IMR-90 (cell line): ENCODE measurements around the gene CRACR2B. TPM values are rescaled to one million over a fixed set of nuclear protein-coding genes. Genes with fewer than 3 reads are reported as not detected.

Experiments
- ATAC-seq: fragments of 200-7000 bp; cut with Tn5 transposase; 2 replicates; pipeline ENCODE4 v1.9.1; 2020; ENCODE audit warnings: low read depth, mild to moderate bottlenecking, moderate library complexity
- BruUV-seq: library from RNA; stranded (reverse); fragments of 400-500 nt; replicated peaks from 2 replicates; lab custom pipeline; 2021; lab: Mats Ljungman, UMichigan
- CTCF ChIA-PET: fragments of 300-600 bp; formaldehyde crosslinking; extraction: SDS; loops from one replicate; lab custom pipeline; 2021; ENCODE audit warnings: antibody characterized with exemption; lab: Yijun Ruan, JAX
- POLR2A ChIA-PET: fragments of 300-600 bp; sonication (Branson Sonifier 250); formaldehyde crosslinking; loops from one replicate; lab custom pipeline; 2022; ENCODE audit warnings: antibody characterized with exemption; ENCODE audit not compliant: unreplicated experiment; lab: Charles Lee
- DNase-seq: peaks from one replicate; pipeline ENCODE4 v3.0.0; 2013
- H2AFZ ChIP-seq: replicated peaks from 2 replicates; pipeline ENCODE3; 2013; ENCODE audit warnings: low read length, mild to moderate bottlenecking; ENCODE audit not compliant: poor library complexity
- H2AK5ac ChIP-seq: 2 replicates; pipeline ENCODE4 v1.6.1; 2013; ENCODE audit warnings: low read depth, low read length, inconsistent platforms
- H2AK9ac ChIP-seq: replicated peaks from 2 replicates; pipeline ENCODE3; 2013; ENCODE audit warnings: mild to moderate bottlenecking, low read depth, low read length, moderate library complexity; ENCODE audit not compliant: poor library complexity
- H2BK120ac ChIP-seq: 2 replicates; pipeline ENCODE4 v1.6.1; 2013; ENCODE audit warnings: low read depth, low read length, inconsistent platforms
- H2BK15ac ChIP-seq: 3 replicates; pipeline ENCODE4 v1.6.1; 2013; ENCODE audit warnings: low read depth, low read length, inconsistent platforms
- H2BK20ac ChIP-seq: 2 replicates; pipeline ENCODE4 v1.6.1; 2013; ENCODE audit warnings: low read depth, mild to moderate bottlenecking, inconsistent platforms, low read length, moderate library complexity
- H2BK5ac ChIP-seq: 2 replicates; pipeline ENCODE4 v1.6.1; 2013; ENCODE audit warnings: mild to moderate bottlenecking, low read depth, low read length, inconsistent platforms; ENCODE audit not compliant: poor library complexity, severe bottlenecking
- H3K14ac ChIP-seq: replicated peaks from 2 replicates; pipeline ENCODE4 v1.6.1; 2013; ENCODE audit warnings: low read depth, low read length, inconsistent platforms
- H3K18ac ChIP-seq: 2 replicates; pipeline ENCODE4 v1.6.1; 2013; ENCODE audit warnings: low read depth, low read length, control low read depth
- H3K23ac ChIP-seq: 2 replicates; pipeline ENCODE4 v1.6.1; 2013; ENCODE audit warnings: low read depth, low read length, inconsistent platforms
- H3K27ac ChIP-seq: 2 replicates; pipeline ENCODE4 v1.5.1; 2013; ENCODE audit warnings: mild to moderate bottlenecking, control low read depth, low read length; ENCODE audit not compliant: insufficient read depth
- H3K27me3 ChIP-seq: 2 replicates; pipeline ENCODE4 v1.6.1; 2013; ENCODE audit warnings: low read length; ENCODE audit not compliant: control insufficient read depth, insufficient read depth
- H3K36me3 ChIP-seq: 2 replicates; pipeline ENCODE4 v1.6.1; 2013; ENCODE audit warnings: low read length, mixed read lengths; ENCODE audit not compliant: control insufficient read depth, insufficient read depth
- H3K4ac ChIP-seq: 2 replicates; pipeline ENCODE4 v1.6.1; 2013; ENCODE audit warnings: low read depth, low read length, inconsistent platforms
- H3K4me1 ChIP-seq: 2 replicates; pipeline ENCODE4 v1.6.1; 2013; ENCODE audit warnings: low read length, mixed read lengths; ENCODE audit not compliant: control insufficient read depth, insufficient read depth
- H3K4me2 ChIP-seq: 2 replicates; pipeline ENCODE4 v1.6.1; 2013; ENCODE audit warnings: low read depth, mild to moderate bottlenecking, control low read depth, low read length, moderate library complexity
- H3K4me3 ChIP-seq: 2 replicates; pipeline ENCODE4 v1.5.1; 2013; ENCODE audit warnings: low read depth, mild to moderate bottlenecking, control low read depth, low read length, moderate library complexity; ENCODE audit not compliant: insufficient read depth
- H3K56ac ChIP-seq: 2 replicates; pipeline ENCODE4 v1.6.1; 2013; ENCODE audit warnings: low read length, inconsistent platforms; ENCODE audit not compliant: insufficient read depth; ENCODE audit errors: extremely low read depth
- H3K79me1 ChIP-seq, 2 experiments: 2 replicates each; pipeline ENCODE4 v1.6.1; 2013; ENCODE audit warnings: low read length in 2 of 2, inconsistent platforms in 1 of 2, low read depth in 1 of 2
- H3K9ac ChIP-seq: 2 replicates; pipeline ENCODE4 v1.6.1; 2013; ENCODE audit warnings: low read depth, low read length, control low read depth
- H3K9me1 ChIP-seq: 2 replicates; pipeline ENCODE4 v1.6.1; 2013; ENCODE audit warnings: low read length, inconsistent platforms; ENCODE audit not compliant: insufficient read depth
- H3K9me3 ChIP-seq: 2 replicates; pipeline ENCODE4 v1.6.1; 2013; ENCODE audit warnings: low read length; ENCODE audit not compliant: control insufficient read depth, insufficient read depth
- H4K20me1 ChIP-seq: 2 replicates; pipeline ENCODE4 v1.6.1; 2013; ENCODE audit warnings: low read length, inconsistent platforms; ENCODE audit not compliant: insufficient read depth
- H4K5ac ChIP-seq: 2 replicates; pipeline ENCODE4 v1.6.1; 2013; ENCODE audit warnings: mild to moderate bottlenecking, low read depth, low read length, control low read depth
- H4K8ac ChIP-seq, 2 experiments: 2 replicates each; pipeline ENCODE4 v1.6.1; 2013; ENCODE audit warnings: low read depth in 2 of 2, low read length in 2 of 2, control low read depth in 1 of 2, inconsistent platforms in 1 of 2
- H4K91ac ChIP-seq: 2 replicates; pipeline ENCODE4 v1.6.1; 2013; ENCODE audit warnings: low read depth, low read length, inconsistent platforms; ENCODE audit not compliant: insufficient read depth
- BHLHE40 ChIP-seq: fragments of 150-350 bp; IDR thresholded peaks from 2 replicates; pipeline ENCODE4 v1.6.1; 2016; ENCODE audit warnings: mild to moderate bottlenecking, low read depth, low read length
- MAZ ChIP-seq: IDR thresholded peaks from 2 replicates; pipeline ENCODE4 v1.6.1; 2012; ENCODE audit warnings: low read depth, mild to moderate bottlenecking, low read length, improper control_type of control experiment, moderate library complexity, borderline replicate concordance
- MXI1 ChIP-seq: IDR thresholded peaks from 2 replicates; pipeline ENCODE4 v1.6.1; 2012; ENCODE audit warnings: low read depth, mild to moderate bottlenecking, low read length, moderate library complexity, borderline replicate concordance
- RAD21 ChIP-seq: IDR thresholded peaks from 2 replicates; pipeline ENCODE4 v1.6.1; 2012; ENCODE audit warnings: low read length, improper control_type of control experiment
- RCOR1 ChIP-seq: IDR thresholded peaks from 2 replicates; pipeline ENCODE4 v1.6.1; 2012; ENCODE audit warnings: mild to moderate bottlenecking, low read length, improper control_type of control experiment; ENCODE audit not compliant: insufficient replicate concordance
- WGBS, 2 experiments: methylation state at CpG; one replicate each; pipeline versions ENCODE4 v1.1.5 to v1.1.7; 2013; ENCODE audit warnings: missing lambda C conversion rate in 2 of 2; ENCODE audit not compliant: insufficient read length in 1 of 2; ENCODE audit errors: extremely low coverage in 2 of 2; 5-methylcytosine and 5-hydroxymethylcytosine counted together
- dilution Hi-C: fragments of 300-500 bp; cut with HindIII; formaldehyde crosslinking; loops from one replicate; pipeline ENCODE4 v1.14.3; 2018; ENCODE audit warnings: low sequenced_read_pairs; ENCODE audit not compliant: unreplicated experiment
- in situ Hi-C: fragments of 300-500 bp; cut with MboI; formaldehyde crosslinking; loops from 3 replicates; pipeline ENCODE4 v1.14.3; 2019; ENCODE audit warnings: low sequenced_read_pairs, inconsistent platforms, mixed read lengths
- intact Hi-C: fragments of 100-400 bp; cut with micrococcal nuclease; formaldehyde crosslinking; loops from 2 replicates; pipeline ENCODE4 v1.10.0; 2022
- polyA plus RNA-seq, 3 experiments: library from polyadenylated mRNA; depleted of rRNA; stranded (reverse); fragments of >200 nt; gene quantifications; 2 replicates each; pipeline ENCODE4 v1.2.3, GENCODE V29; 2012; ENCODE audit warnings: low replicate concordance in 1 of 3
- total RNA-seq: library from RNA; depleted of rRNA; stranded (reverse); fragments of >200 nt; gene quantifications from 2 replicates; pipeline ENCODE4 v1.2.3, GENCODE V29; 2012
- TF ChIP-seq, protein P1 (sequence below): fragments of 150-350 bp; IDR thresholded peaks from 2 replicates; pipeline ENCODE4 v1.6.1; 2016; ENCODE audit warnings: low read depth, mild to moderate bottlenecking, low read length, moderate library complexity, borderline replicate concordance

Gene CRACR2B
- total and polyA plus RNA-seq, 2 of the 4 experiments (the other 2 are of a cell fraction) = 0.54 to 2.5 TPM

DNA sequence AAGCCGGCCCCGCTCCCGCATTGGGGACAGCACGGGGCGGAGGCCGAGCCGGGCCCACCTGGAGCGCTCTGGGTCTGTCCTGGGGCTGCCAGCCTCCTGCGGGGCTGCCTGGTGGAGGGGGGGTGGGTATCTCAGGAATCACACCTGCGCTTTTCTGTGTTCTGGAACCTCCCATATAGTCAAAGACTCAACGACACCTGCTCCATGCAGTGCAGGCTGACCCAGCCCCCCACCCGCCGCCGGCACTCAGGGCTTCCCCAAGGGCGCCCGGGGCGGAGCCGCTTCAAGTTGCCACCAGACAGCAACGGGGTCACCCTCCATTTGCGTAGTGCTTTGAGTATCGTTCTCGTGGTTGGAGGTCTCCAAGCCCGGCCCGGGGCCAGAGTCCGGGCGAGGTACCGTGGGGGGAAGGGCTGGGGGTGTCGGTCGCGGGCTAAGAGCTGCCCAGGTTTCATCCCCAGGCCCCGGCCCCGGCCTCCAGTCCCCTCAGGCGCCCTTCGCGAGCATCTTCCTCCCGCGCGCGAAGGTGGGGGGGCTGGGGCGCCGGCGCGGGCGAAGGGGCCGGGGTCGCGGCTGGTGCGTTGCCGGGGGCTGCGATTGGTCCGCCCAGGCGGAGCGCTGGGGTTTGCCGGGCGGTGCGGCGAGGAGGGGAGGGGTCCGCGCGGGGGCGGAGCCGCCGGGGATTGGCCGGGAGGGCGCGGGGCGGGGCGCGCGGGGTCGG lies 21.5 kb downstream of the CRACR2B start:
- Histone ChIP-seq H3K4me1 (peaks cover 38% of the 10 kb centered on the region), H3K4me3 (peak overlapping the region; percentile 53), H3K9me3 (no peaks in the 10 kb centered on the region), H4K5ac (no peak overlapping the region), H2BK5ac (no peak overlapping the region), H2BK15ac (no peak overlapping the region), H2BK120ac (no peak overlapping the region), H3K23ac (no peak overlapping the region), H3K14ac (no peak overlapping the region), H3K9ac (peak overlapping the region; percentile 21; the same call in 1 of the 2 replicates), H3K27ac (no peak overlapping the region), H2AFZ (peak overlapping the region; percentile 47), H2AK9ac (peak overlapping the region; percentile 91), H3K18ac (no peak overlapping the region), H2BK20ac (no peak overlapping the region), H4K20me1 (peaks cover 52% of the 10 kb centered on the region), H3K56ac (no peak overlapping the region), H3K4me2 (peak overlapping the region; percentile 87), H3K9me1 (peaks cover 11% of the 10 kb centered on the region; the same call in 1 of the 2 replicates), H3K36me3 (peaks cover 2% of the 10 kb centered on the region; the same call in 1 of the 2 replicates), H2AK5ac (no peak overlapping the region), H4K8ac (peak overlapping the region in 1 of 2 experiments; percentile 27; a peak in 1 of 4 replicates), H3K79me1 (peaks cover 23 to 86% of the 10 kb centered on the region in 2 experiments), H3K4ac (peak overlapping the region; percentile 56; the same call in 1 of the 2 replicates), H4K91ac (no peak overlapping the region), H3K27me3 (no peaks in the 10 kb centered on the region)
- dilution Hi-C loops (no loop called here), intact Hi-C loops (loop anchor here (10.0 kb wide), 1 partner anchor 206 kb away; no protein-coding TSS in a partner anchor), in situ Hi-C loops (no loop called here)
- no peak for TF ChIP-seq BHLHE40
- no peak for TF ChIP-seq RAD21
- TF ChIP-seq MAZ = 0 out of 2 replicates have a peak, but pooled peaks have one; percentile 6
- no peak for TF ChIP-seq MXI1
- TF ChIP-seq RCOR1 = no peak
- TF ChIP-seq, protein P1, sequence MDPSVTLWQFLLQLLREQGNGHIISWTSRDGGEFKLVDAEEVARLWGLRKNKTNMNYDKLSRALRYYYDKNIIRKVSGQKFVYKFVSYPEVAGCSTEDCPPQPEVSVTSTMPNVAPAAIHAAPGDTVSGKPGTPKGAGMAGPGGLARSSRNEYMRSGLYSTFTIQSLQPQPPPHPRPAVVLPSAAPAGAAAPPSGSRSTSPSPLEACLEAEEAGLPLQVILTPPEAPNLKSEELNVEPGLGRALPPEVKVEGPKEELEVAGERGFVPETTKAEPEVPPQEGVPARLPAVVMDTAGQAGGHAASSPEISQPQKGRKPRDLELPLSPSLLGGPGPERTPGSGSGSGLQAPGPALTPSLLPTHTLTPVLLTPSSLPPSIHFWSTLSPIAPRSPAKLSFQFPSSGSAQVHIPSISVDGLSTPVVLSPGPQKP = no peak
- BruUV-seq = no TSS peak
- ATAC-seq = peak; percentile 57
- WGBS, 2 experiments = 32% methylated on average over 5 of the region's 71 CpGs; no CpG with 5 or more reads in 1 of the 2 experiments
- DNase-seq = no peak
- ChIA-PET POLR2A (no interaction called here), CTCF (interaction anchor here (0.8 kb wide), 1 partner anchor 10 kb away, joined by 3 read pairs; no protein-coding TSS in a partner anchor)
